ENCODE measurements around the gene CLCA4.

The CLCA4 gene

GRCh38 chr1:86557739-86558138 lies 10.9 kb downstream of the CLCA4 start:
- DNase-seq (ENCODE audit: insufficient read length, low spot score) (no peak), FAIRE-seq (no peak)
- no peak for TF ChIP-seq POU2F2 (IDR thresholded peaks at IDR 0.05; ENCODE audit: low read depth, low read length)
- TF ChIP-seq TAF1 (IDR thresholded peaks at IDR 0.05; ENCODE audit: low read depth, low read length) = no peak
- no peak for TF ChIP-seq PAX5 (IDR thresholded peaks at IDR 0.05; ENCODE audit: insufficient read depth, low read length, severe bottlenecking)
- no peak for TF ChIP-seq POLR2AphosphoS5 (IDR thresholded peaks at IDR 0.05; ENCODE audit: low read depth, low read length)
- TF ChIP-seq SPI1 (IDR thresholded peaks at IDR 0.05; ENCODE audit: low read depth, low read length) = no peak

GRCh38 chr1:86563849-86564248 lies 17.0 kb downstream of the CLCA4 start:
- TF ChIP-seq TAF1 (IDR thresholded peaks at IDR 0.05; ENCODE audit: low read depth, low read length) (no peak), POU2F2 (IDR thresholded peaks at IDR 0.05; ENCODE audit: low read depth, low read length) (no peak), SPI1 (IDR thresholded peaks at IDR 0.05; ENCODE audit: low read depth, low read length) (no peak), POLR2A (IDR thresholded peaks at IDR 0.05; ENCODE audit: low read depth, low read length) (no peak), PAX5 (IDR thresholded peaks at IDR 0.05; ENCODE audit: insufficient read depth, low read length, severe bottlenecking) (no peak), POLR2AphosphoS5 (IDR thresholded peaks at IDR 0.05; ENCODE audit: low read depth, low read length) (no peak)
- FAIRE-seq (no peak), DNase-seq (ENCODE audit: insufficient read length, low spot score) (no peak)

GRCh38 chr1:86567341-86567740 lies 20.5 kb downstream of the CLCA4 start:
- TF ChIP-seq TAF1 (IDR thresholded peaks at IDR 0.05; ENCODE audit: low read depth, low read length) = no peak
- no peak for TF ChIP-seq POLR2A (IDR thresholded peaks at IDR 0.05; ENCODE audit: low read depth, low read length)
- TF ChIP-seq POLR2AphosphoS5 (IDR thresholded peaks at IDR 0.05; ENCODE audit: low read depth, low read length) = no peak
- TF ChIP-seq PAX5 (IDR thresholded peaks at IDR 0.05; ENCODE audit: insufficient read depth, low read length, severe bottlenecking) = no peak
- no peak for TF ChIP-seq POU2F2 (IDR thresholded peaks at IDR 0.05; ENCODE audit: low read depth, low read length)
- no peak for TF ChIP-seq SPI1 (IDR thresholded peaks at IDR 0.05; ENCODE audit: low read depth, low read length)
- FAIRE-seq (no peak), DNase-seq (ENCODE audit: insufficient read length, low spot score) (no peak)

DNA sequence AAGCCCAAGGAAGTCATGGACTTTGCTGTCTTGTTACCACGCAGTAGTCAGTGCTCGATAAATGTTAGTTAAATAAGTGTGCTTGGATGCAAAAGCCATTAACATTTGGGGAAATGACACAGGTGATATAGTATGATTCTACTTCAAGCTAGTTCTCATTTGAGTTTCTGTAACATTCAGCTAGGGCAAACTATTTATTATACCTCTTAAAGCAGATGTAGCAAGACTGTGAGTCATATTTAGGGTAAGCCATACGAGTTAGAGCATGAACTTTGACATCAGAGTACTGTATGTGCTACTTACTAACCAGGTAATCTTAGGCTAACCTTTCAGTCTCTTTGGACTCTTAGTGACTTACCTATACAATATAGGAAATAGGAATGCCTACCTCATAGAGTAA lies 21.0 kb downstream of the CLCA4 start:
- DNase-seq (ENCODE audit: insufficient read length, low spot score) (no peak), FAIRE-seq (no peak)
- no peak for TF ChIP-seq TAF1 (IDR thresholded peaks at IDR 0.05; ENCODE audit: low read depth, low read length)

GRCh38 chr1:86573763-86574484 lies 27.0 kb downstream of the CLCA4 start:
- no peak for DNase-seq (ENCODE audit: insufficient read length, low spot score)
- TF ChIP-seq PAX5 (IDR thresholded peaks at IDR 0.05; ENCODE audit: insufficient read depth, low read length, severe bottlenecking) (no peak), POU2F2 (IDR thresholded peaks at IDR 0.05; ENCODE audit: low read depth, low read length) (no peak), TAF1 (IDR thresholded peaks at IDR 0.05; ENCODE audit: low read depth, low read length) (no peak), POLR2A (IDR thresholded peaks at IDR 0.05; ENCODE audit: low read depth, low read length) (no peak), POLR2AphosphoS5 (IDR thresholded peaks at IDR 0.05; ENCODE audit: low read depth, low read length) (no peak), SPI1 (IDR thresholded peaks at IDR 0.05; ENCODE audit: low read depth, low read length) (no peak)
- no peak for FAIRE-seq

DNA sequence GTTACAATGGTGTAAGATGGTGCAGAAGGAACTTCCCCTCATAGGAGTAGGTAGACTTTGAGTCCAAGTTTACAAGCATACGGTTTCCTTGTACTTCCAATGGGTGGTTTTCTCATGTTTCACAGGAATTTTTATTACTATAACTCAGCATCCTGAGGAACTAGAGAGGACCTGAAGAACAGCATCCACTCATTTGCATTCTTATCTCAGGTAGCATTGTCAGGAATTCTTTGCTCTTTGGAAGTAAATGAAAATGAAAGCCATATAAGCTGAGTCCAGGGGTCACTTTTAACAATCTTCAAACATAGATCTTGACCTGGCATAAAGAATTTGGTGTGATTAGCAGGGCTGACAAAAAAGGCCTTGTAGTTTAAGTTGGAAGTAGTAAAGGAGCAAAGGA lies 34.4 kb downstream of the CLCA4 start:
- FAIRE-seq (no peak), DNase-seq (ENCODE audit: insufficient read length, low spot score) (no peak)
- TF ChIP-seq SPI1 (IDR thresholded peaks at IDR 0.05; ENCODE audit: low read depth, low read length) (no peak), TAF1 (IDR thresholded peaks at IDR 0.05; ENCODE audit: low read depth, low read length) (no peak), PAX5 (IDR thresholded peaks at IDR 0.05; ENCODE audit: insufficient read depth, low read length, severe bottlenecking) (no peak), POLR2AphosphoS5 (IDR thresholded peaks at IDR 0.05; ENCODE audit: low read depth, low read length) (no peak), POU2F2 (IDR thresholded peaks at IDR 0.05; ENCODE audit: low read depth, low read length) (no peak), POLR2A (IDR thresholded peaks at IDR 0.05; ENCODE audit: low read depth, low read length) (no peak)

DNA sequence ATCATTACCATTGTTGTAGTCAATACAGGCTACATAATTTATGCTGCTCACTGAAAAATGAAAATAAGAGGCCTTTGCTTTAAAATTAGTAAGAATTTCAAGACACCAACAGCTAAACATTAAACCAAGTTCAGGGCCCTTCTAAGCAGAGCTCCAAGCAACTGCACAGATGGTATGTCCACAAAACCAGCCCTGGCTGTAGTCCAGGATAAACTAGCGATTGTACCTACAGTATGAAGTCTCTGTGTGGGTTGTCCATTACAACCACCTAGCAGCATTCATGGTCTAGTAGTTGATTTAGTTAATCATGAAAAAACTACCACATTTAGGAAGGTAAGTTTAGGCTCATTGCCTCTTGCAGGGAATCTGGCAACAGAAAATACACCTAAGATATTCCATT lies 35.3 kb downstream of the CLCA4 start:
- TF ChIP-seq TAF1 (IDR thresholded peaks at IDR 0.05; ENCODE audit: low read depth, low read length) = no peak
- TF ChIP-seq POU2F2 (IDR thresholded peaks at IDR 0.05; ENCODE audit: low read depth, low read length) = no peak
- no peak for TF ChIP-seq POLR2AphosphoS5 (IDR thresholded peaks at IDR 0.05; ENCODE audit: low read depth, low read length)
- TF ChIP-seq POLR2A (IDR thresholded peaks at IDR 0.05; ENCODE audit: low read depth, low read length) = no peak
- TF ChIP-seq SPI1 (IDR thresholded peaks at IDR 0.05; ENCODE audit: low read depth, low read length) = no peak
- TF ChIP-seq PAX5 (IDR thresholded peaks at IDR 0.05; ENCODE audit: insufficient read depth, low read length, severe bottlenecking) = no peak
- DNase-seq (ENCODE audit: insufficient read length, low spot score) (no peak), FAIRE-seq (no peak)

- FAIRE-seq = no peak
- TF ChIP-seq POLR2A (IDR thresholded peaks at IDR 0.05; ENCODE audit: low read depth, low read length) = no peak
- TF ChIP-seq TAF1 (IDR thresholded peaks at IDR 0.05; ENCODE audit: low read depth, low read length) = no peak
- no peak for TF ChIP-seq POLR2AphosphoS5 (IDR thresholded peaks at IDR 0.05; ENCODE audit: low read depth, low read length)
- TF ChIP-seq PAX5 (IDR thresholded peaks at IDR 0.05; ENCODE audit: insufficient read depth, low read length, severe bottlenecking) = no peak
- no peak for TF ChIP-seq POU2F2 (IDR thresholded peaks at IDR 0.05; ENCODE audit: low read depth, low read length)
Observed at GRCh38 chr1:86583032-86583431, 36.2 kb downstream of the CLCA4 start.

DNA sequence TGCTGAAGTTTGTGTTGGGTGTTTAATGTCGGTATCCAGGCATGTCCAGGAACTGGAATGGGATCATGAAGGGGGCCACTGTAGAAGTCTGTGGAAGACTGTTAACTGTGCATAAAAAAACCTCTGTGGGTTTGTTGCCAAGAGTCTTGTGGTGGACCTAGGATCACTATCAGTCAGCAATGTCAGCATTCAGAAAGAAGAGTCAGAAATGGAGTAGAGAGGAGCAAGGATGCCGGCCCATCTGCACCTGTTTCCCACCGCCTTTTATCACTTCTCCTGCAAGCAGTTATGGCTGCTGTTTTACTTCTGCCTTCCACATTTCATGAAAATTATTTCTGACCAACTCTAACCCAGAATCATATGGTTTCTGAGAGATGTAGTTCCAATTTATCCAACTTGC lies 36.7 kb downstream of the CLCA4 start:
- FAIRE-seq = no peak
- DNase-seq (ENCODE audit: insufficient read length, low spot score) = no peak

More at GRCh38 chr1:86583032-86583431, 36.2 kb downstream of the CLCA4 start:
- DNase-seq (ENCODE audit: insufficient read length, low spot score) = no peak

DNA sequence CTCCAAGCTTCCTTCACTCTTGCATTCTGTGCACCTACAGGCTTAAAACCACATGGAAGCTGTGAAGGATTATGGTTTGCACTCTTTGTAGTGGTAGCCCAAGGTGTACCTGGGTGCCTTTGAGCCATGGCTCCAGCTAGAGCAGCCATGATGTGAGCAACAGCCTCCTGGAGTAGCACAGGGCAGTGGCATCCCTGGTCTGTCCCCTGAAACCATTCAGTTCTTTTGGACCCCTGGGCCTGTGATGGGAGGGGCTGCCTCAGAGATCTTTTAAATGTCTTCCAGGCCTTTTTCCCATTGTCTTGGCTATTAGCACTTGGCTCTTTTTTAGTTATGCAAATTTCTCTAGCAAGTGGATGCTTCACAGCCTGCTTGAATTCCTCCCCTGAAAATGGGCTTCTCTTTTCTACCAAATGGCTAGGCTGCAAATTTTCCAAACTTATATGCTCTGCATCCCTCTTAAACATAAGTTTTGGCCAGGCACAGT lies 47.4 kb downstream of the CLCA4 start:
- DNase-seq (ENCODE audit: insufficient read length, low spot score) (no peak), FAIRE-seq (no peak)
- TF ChIP-seq TAF1 (IDR thresholded peaks at IDR 0.05; ENCODE audit: low read depth, low read length) = no peak
- no peak for TF ChIP-seq POLR2AphosphoS5 (IDR thresholded peaks at IDR 0.05; ENCODE audit: low read depth, low read length)
- TF ChIP-seq PAX5 (IDR thresholded peaks at IDR 0.05; ENCODE audit: insufficient read depth, low read length, severe bottlenecking) = no peak
- TF ChIP-seq POLR2A (IDR thresholded peaks at IDR 0.05; ENCODE audit: low read depth, low read length) = no peak
- TF ChIP-seq POU2F2 (IDR thresholded peaks at IDR 0.05; ENCODE audit: low read depth, low read length) = no peak
- no peak for TF ChIP-seq SPI1 (IDR thresholded peaks at IDR 0.05; ENCODE audit: low read depth, low read length)

More for the DNA sequence above, 36.7 kb downstream of the CLCA4 start:
- TF ChIP-seq POU2F2 (IDR thresholded peaks at IDR 0.05; ENCODE audit: low read depth, low read length) = no peak
- no peak for TF ChIP-seq POLR2A (IDR thresholded peaks at IDR 0.05; ENCODE audit: low read depth, low read length)
- no peak for TF ChIP-seq SPI1 (IDR thresholded peaks at IDR 0.05; ENCODE audit: low read depth, low read length)
- TF ChIP-seq POLR2AphosphoS5 (IDR thresholded peaks at IDR 0.05; ENCODE audit: low read depth, low read length) = no peak
- no peak for TF ChIP-seq TAF1 (IDR thresholded peaks at IDR 0.05; ENCODE audit: low read depth, low read length)
- TF ChIP-seq PAX5 (IDR thresholded peaks at IDR 0.05; ENCODE audit: insufficient read depth, low read length, severe bottlenecking) = no peak
